GM19372 (cell line): Measurements from ENCODE around the gene TOMM6.
"Not testable (repeated sequence)": the region's sequence is repeated elsewhere in the genome, so short reads cannot be mapped to it uniquely, and the experiment has no call there.

ENCODE experiments used
- ATAC-seq: cut with Tn5 transposase; IDR thresholded peaks from one replicate; pipeline ENCODE4 v1.9.1; 2021; ENCODE audit warnings: mild to moderate bottlenecking, low read depth, moderate library complexity; ENCODE audit not compliant: unreplicated experiment

The TOMM6 gene

DNA sequence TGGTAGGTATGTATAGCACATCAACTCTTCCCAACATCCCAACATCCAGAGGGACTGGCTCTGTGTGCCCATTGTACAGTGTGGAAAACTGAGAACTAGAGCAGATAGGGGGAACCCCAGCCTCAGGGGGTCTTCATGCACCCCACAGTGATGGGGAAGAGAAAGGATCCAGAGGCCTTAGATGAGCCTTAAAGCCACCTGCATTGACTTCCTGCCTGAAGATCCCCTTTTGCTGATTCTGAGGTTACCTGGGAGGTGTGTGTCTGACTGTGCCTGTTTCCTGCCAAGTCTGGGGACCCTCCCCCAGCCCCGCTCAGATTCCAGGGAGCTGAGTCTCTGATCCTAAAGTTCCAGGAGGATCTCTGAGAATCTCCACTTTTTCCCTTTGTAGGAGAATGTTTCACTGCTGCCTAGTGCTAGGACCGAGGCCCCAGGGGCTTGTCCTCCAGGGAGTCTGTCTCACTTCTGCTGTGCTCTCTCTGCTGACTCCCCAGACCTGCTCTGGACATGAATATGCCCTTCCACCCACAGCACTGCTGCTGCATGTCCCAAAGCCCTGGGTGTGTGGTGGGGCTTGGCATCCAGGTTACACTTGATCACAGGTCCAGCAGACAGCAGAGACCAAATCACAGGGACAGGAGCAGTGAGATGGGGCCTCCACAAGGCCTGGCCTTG, 27.5 kb upstream of the TOMM6 start:
- ATAC-seq, result no peak

DNA sequence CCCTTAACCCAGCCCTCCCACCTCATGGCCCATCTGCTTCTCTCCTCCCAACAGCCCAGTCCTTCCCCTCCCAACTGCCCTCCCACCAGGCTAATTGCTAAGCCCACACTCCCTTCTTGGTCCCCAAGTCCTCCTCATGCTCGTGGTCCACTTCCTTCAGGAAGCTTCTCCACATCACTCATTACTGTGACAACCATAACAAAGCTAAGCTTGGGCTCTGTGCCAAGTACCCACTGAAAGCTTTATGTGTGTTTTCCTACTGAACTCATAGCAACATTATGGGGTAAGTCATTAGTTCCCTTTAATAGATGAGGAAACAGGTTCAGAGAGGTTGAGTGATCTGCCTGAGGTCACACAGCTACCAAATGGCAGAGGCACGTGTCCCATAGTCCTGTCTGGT, 24.0 kb upstream of the TOMM6 start:
- no peak for ATAC-seq

DNA sequence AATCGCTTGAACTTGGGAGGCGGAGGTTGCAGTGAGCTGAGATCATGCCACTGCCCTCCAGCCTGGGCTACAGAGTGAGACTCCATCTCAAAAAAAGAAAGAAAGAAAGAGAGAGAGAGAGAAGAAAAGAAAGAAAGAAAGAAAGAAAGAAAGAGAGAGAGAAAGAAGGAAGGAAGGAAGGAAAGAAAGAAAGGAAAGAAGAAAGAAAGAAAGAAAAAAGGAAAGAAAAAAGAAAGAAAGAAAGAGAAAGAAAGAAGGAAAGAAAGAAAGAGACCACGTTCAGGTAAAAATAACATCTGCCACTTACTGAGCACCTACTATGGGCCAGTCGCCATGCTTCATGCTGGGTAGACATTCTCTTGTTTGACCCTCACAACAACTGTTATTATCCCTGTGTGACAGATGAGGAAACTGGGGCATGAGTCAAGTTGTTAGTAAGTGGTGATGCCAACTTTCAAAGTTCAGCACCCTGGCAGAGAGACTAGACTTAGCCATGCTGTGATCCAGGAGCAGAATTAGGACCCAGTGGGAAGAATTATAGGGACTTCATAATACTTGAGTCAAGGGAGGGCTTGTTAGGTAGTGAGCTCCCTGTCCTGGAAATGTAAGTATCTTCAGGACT, 21.3 kb upstream of the TOMM6 start:
- not testable (repeated sequence) for ATAC-seq

DNA sequence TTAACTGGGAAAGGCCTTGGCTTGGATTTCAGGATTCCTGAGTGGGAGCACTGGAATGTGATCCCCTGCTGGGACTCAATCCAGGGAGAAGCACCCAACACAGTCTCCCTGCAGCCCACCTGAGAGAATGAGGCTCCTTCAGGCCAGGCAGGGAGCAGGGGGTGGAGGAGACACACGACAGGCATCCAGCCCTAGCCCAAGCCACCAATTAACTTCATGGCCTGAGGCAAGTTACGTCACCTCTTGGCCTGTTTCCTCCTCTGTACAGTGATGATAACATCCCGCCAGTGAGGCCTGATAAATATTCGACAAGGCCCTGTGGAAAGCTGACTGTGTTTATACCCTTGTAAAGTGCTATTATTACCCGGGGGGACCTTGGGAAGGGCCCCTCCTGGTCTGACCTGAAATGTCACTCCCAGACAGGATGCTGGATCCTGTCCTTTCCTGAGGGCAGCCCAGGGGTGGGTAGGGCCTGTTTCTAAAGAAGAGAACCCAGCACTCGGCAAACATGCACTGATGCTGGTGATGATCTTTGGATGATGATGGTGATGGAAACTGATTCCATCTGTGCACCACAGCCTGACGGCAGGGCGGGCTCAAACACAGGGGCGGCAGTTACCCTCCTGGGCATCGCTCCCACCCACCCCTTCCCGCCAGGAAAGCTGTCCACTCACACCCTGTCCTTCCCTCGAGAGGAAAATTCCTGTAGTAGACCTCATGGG, 20.2 kb upstream of the TOMM6 start:
- no peak for ATAC-seq

DNA sequence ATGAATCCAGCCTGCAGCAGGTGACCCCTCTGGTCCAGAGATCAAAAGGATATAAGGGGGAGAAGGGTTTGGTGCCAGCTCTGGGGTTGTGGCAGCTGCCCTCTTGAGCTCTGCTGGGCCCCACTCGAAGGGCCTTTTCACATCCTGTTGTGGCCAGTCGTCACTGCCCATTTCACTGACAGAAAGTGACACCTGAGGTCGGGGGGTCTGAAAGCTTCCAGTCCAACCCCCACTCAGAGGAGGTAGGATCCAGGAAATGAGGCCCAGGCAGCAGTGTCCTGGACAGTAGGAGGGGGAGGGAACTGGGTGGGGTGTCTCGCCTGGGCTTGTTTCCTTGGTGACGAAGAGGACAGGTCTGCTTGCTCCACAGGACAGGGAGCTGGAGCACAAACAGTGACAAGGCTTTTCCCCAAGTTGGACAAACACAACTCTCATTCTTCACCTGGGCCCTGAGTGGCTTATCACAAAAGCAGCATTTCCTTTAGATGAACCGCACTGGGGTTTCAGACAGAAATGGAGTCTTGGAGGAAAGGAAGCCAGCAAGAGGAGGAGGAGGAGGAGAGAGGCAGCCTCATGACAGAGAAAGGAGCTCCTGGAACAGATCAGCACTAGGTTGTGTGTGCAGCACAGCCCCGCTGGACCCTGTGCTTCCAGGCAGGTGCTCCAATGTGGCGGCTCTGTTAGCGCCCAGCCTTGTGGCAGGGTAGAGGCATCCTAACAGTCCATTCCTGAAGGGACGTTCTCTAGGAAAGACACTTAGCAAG, 18.8 kb upstream of the TOMM6 start:
- ATAC-seq, result no peak

DNA sequence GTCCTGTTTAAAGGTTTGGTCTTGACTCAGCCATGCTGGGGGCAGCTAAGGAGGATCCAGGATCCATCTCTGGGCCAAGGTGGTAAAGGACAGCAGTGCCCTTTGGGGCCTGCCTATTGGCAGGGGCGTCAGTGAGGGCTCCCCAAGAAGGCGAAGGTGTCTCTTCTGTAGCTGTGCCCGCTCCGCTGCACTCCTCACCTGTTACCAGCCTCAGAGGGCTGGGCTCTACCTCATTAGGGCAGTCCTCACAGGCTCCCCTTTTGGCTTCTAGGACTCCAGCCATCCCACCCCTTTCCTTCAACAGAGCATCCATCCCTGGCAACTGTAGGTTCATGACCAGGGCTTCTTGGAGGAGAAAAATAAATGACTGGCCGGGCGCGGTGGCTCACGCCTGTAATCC, 18.1 kb upstream of the TOMM6 start:
- ATAC-seq, result no peak

DNA sequence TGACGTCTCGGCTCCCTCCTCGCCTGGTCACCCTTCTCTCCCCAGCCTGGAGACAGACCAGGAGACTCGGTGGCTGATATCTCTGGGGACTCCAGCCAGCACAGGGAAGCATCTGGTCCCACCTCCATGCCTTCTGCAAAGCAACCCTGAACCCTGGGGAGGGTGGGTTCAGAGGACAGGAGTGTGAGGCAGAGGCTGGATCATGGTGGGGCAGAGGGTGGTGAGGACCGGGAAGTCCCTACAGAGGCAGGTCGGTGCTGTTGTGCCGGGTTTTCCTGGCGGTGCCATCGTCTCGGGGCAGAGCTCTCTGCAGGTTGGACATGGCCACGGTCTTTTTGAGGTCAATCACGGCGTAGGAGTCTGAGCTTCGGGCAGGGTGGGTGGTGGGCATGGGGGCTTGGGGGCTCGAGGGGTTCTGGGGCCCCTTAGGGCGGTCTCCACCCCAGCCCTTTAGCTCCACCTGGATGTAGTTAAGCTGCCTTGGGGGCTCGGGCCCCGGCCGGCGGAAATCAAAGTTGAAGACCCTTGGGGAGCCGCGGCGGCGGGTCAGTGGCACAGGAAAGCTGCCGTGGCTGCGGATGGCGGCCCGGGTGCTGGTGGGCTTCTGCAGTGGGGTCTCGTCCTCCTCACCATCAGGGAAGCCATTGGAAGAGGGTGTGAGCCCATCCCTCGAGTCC, 17.0 kb upstream of the TOMM6 start:
- no peak for ATAC-seq

DNA sequence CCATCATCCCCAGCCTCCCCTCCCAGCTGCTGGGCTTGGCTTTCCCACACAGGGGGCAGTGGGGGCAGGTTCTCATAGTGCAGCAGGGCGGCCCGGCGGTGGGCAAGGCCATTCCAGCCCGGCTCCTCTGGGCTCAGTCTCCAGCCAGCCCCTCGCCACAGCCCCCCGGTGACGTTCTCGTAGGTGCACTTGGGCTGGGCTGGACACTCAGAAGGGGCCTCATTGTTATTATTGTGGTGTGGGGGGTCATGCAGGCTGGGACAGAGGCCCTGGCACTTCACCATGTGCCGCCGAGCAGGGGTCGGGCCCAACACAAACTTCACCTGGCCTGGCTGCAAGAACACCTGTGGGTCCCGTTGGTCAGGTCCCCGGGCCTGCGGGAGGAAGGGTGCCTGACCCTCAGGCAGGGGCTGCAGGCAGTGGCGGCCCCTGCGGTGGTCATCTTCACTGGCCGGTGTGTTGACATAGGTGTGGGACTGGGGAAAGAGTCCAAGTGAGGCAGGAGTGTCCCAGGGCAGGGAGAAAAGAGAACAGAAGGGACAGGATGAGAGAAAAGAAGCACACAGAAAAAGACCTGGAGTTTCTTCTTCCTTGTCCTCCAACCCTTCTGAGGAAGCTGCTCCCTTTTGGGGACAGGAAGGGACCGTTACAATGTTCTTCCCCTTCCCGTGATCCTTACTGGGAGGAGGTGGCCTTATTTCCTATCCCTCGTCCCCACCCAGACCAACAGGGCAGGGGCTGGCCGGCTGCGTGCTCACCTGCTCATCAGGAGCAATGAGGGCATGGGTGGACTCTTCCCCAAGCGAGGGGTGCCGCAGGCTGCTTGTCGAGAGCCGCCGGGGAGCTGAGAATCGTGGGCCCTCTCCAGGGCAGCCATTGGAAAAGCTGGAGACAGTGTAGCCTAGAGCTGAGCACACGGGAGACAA, 16.2 kb upstream of the TOMM6 start:
- ATAC-seq, result no peak

DNA sequence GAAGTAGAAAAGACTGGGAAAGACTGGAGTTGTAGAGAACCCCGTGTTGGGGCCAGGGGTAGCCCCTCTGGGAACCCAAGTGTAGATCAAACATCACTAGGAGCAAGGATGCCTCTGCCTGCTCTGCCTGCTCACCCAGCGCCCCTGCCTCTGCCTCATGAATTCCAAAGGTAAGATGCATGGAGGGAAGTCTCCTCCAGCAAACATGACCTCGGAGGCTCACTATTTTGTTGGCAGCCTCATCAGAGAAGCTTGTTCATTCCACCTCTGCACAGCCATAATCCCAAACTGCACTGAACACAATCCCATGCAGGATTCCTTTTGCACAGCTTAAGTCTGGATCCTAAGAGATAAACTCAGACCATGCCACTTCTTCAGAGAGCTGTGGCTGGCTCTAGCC, 12.7 kb upstream of the TOMM6 start:
- no peak for ATAC-seq

DNA sequence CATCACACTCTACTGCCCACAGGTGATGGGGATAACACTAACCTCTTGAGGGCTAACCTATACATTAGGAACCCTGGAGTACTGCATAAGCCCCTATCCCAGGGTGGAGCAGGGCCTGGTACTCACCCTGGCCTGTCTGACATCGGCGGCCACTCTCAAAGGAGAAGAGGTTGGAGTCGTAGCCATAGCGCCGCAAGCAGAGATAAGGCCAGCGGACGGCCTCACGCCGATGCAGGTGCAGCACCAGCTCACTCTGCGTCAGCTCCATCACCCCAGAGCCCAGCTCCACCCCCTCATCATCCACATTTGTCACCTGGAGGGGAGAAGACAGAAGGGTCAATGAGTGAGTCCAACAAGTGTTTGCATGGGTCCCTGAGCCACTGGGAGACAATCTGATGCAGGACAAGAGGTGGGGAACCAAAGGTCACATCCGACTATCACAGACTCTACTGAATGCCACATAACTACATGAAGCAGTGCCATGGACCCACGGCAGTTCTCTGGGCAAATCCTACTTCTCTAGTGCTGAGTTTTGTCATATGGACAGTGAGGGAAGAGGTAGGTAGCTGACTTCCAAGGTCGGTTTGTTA, 12.1 kb upstream of the TOMM6 start:
- ATAC-seq, result no peak

DNA sequence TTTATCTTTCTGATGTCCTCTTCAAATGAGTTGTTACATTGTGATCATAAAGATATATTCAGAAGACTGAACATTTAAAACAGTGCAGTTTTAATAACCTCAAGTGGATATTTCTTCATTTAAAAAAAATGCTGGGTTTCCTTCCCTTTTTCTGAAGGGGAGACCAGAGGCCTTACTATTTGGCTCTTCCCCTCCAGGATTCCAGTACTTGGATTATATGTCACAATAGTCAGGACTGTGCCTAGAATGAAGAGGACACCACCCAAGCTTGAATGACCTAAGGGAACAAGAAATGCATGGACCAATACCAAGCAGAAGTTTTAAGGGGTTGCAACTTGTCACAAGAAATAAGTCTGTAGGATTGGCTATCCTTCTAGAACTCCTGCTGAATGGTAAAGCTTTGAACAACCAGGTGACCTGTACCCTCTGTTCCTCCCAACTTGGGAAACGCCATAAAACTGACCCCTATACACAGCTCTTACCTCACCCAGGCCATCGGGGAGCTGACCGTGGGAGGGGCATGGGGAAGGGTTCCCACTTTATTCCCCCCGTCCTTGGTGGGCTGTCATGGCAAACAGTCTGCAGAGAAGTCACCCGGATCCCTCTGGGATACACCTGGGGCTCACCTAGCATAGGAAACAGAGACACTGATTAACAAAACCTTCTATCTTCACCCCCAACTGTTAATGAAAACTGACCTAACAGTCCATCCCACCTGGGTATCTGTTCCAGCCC, 9.8 kb upstream of the TOMM6 start:
- no peak for ATAC-seq

DNA sequence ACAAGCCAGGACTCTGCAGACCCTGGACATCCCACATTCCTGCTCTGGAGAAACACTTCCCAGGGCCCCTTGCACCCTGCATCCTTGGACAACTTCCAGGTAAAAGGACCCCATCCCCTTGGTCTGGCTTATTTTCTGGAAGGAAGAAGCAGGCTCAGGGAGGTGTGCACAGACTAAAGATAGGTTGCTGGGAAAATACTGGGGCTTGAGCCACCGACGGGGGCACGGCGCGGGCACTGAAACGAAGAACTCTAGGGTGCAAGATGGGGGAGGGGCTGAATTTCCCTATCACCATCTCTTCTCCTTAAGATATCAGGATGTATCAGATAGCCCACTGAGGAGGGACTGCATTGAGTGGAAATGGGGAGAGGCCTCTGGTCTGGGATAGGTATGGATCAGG, 8.6 kb upstream of the TOMM6 start:
- ATAC-seq, result no peak

DNA sequence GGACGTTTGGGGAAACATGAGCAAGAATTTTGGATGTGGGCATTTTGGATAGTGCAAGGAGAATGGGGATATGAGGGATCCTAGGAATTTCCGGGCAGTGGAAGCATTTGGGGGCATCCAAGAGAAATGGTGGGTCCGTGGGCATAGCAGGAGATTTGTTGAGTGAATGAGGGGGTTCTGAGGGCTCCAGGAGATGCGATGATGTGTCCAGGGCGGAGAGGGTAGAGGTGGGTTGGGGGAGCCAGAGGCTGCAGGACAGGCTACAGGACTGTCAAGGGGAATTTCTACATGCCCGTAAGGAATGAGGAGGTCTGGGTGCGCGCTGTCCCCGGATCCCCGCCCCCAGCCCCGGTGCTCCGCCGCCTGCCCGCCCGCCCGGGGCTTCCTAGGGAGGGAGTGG, 8.2 kb upstream of the TOMM6 start:
- no peak for ATAC-seq

DNA sequence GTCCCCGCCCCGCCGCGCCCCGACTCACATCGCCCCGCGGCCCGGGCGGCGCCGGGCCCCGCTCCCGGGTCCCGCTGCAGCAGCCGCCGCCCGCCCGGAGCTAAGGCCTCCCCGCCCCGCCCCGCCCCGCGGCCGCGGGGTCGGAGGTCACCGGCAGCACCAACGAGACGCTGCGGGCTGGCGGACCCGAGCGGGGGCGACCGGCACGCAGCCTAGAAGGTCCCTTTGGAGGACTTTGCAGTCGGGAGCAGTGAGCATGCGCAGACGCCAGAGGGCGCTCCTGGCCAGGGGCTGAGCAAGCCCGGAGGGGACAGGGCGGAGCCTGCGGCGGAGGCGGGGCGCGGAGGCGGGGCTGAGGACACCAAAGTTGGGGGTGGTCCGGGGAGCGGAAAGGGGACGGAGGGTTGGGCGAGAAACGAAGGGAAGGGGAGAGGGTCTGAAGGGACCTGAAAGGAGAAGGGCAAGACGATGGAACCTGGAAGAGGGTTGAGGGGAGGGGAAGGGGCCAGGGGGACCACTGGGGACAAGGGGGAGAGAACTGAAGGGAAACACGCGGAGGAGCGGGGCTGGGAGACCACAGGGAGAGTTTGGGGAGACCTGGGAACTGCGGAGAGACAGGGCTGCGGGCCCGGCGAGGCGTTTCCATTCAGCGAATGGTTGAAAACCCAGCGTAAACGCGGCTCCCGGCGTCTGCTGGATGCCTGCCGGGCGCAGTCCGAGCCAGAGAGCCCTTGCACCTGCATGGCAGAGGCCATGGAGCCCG, 7.5 kb upstream of the TOMM6 start, which contains the start of gene FRS3:
Gene FRS3 (minus strand): TSS at position 113 of the 763 bp plus-strand sequence. CDS start 2,913 bp downstream, outside the sequence.
- peak; percentile 96 for ATAC-seq

DNA sequence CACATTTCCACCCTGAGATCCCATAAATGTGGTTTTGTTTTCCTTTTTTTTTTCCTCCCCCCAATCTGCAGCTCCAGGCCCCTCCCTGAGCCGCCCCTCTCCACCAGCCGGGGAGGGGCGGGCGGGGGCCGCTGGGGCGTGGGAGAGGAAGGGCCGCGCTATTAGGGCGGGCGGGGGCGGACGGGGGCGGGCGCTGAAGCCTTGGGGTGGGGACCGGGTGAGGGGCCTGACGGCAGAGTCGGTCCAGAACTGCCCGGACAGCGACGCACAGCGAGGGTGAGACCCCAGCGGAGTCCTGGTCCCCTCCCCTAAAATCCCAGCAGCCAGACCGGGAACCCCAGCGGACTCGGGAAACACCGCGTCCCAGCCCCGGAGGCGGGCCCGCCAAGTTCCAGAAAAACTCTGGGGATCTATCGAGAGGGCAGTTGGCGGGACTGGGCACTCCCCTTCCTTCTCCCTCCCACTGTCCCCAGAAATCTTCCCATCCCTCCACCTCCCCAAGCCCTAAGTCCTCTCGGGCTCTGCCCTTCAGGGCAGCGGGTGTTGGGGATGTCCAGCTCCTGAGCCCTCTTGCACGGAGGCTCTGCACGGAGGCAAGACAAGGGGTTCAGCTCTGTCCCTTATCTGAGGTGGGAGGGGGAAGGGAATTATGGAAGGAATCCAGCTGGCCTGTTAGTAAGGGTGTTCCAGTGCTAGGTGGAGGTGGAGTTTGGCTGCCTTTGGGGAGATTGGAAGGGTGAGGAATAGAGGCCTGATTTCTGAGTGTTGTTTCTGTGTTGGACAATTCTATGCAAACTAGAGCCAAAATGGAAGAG, 6.7 kb upstream of the TOMM6 start, which contains the start of gene PRICKLE4:
Gene PRICKLE4 (plus strand): TSS at position 232 of the 815 bp plus-strand sequence. CDS start 2,692 bp downstream, outside the sequence.
- ATAC-seq, result no peak

DNA sequence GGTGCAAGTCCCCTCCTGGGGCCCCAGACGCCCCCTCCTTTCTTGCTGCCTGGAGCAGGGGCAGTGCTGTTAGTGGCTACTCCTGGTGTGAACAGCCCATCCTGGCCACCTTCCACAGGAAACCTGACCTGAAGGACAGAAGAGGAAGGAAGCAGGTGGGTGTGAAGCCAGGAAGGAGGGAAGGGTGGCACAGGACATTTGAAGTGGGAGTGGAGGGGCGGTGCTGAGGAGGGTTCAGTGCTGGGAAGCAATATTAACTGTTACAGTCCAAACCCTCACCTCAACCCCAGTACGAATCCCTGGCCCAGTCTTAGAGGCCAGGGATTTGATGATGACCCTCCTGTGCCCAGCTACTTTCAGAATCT, 6.1 kb upstream of the TOMM6 start:
- no peak for ATAC-seq
